Ovary (tissue), 10 donors: Measurements from ENCODE around the gene OR2A2. TPM values are rescaled to one million over a fixed set of nuclear protein-coding genes. Genes with fewer than 3 reads are reported as not detected.

Experiments
- DNase-seq, 5 donors: peaks; one replicate each; pipeline ENCODE4 v3.0.0-alpha.2; 2019 to 2020
- H3K27ac ChIP-seq, 2 donors: fragments of 200-600 bp; one replicate each; pipeline versions ENCODE4 v1.5.1 to v1.8.0; 2019 to 2022
- H3K27me3 ChIP-seq: fragments of 200-600 bp; one replicate; pipeline ENCODE4 v1.8.0; 2022
- H3K36me3 ChIP-seq: fragments of 200-600 bp; sonication (generic); one replicate; pipeline ENCODE4 v1.5.1; 2019
- H3K4me1 ChIP-seq: one replicate; pipeline ENCODE4 v1.8.1; 2013; ENCODE audit warnings: mild to moderate bottlenecking, moderate library complexity; ENCODE audit not compliant: insufficient read depth
- H3K4me3 ChIP-seq: fragments of 200-600 bp; sonication (generic); one replicate; pipeline ENCODE4 v1.5.1; 2017
- H3K9me3 ChIP-seq, 2 donors: fragments of 200-600 bp in 1 of 2; sonication (generic) in 1 of 2; one replicate each; pipeline versions ENCODE4 v1.5.1 to v1.8.1; 2013 to 2019; ENCODE audit warnings: mild to moderate bottlenecking in 1 of 2, moderate library complexity in 1 of 2
- EP300 ChIP-seq: sonication (generic); formaldehyde crosslinking; IDR thresholded peaks from one replicate; pipeline ENCODE4 v1.6.1; 2017; ENCODE audit warnings: antibody characterized with exemption
- POLR2A ChIP-seq: fragments of 450-650 bp; IDR thresholded peaks from one replicate; pipeline ENCODE4 v1.6.1; 2017; ENCODE audit warnings: antibody characterized with exemption, mild to moderate bottlenecking, moderate library complexity
- WGBS, 3 donors: extraction: QIAGEN DNeasy Blood & Tissue Kit in 1 of 3; methylation state at CpG; one replicate each; pipeline versions ENCODE4 v1.1.5 to v1.1.7; 2013 to 2017; 5-methylcytosine and 5-hydroxymethylcytosine counted together
- intact Hi-C, 4 donors: fragments of 100-400 bp; cut with DNase I; formaldehyde crosslinking; loops; one replicate each; pipeline versions ENCODE4 v1.11.0 to v1.15.1; 2022 to 2023
- long read RNA-seq, 3 donors: library from polyadenylated mRNA in 2 of 3; unstranded in 2 of 3; transcript quantifications; one replicate each; pipeline ENCODE4 v2.0.0 and lab custom pipeline, GENCODE V29; 2021 to 2026
- polyA plus RNA-seq, 2 donors: library from polyadenylated mRNA; stranded (reverse); fragments of 200-250 nt in 1 of 2; fragments of 350-450 nt in 1 of 2; fragmentation: Illumina TruSeq in 1 of 2; extraction: RNeasy Lipid Tissue Mini Kit (QIAGEN cat#74804) in 1 of 2; gene quantifications; one replicate each; pipeline ENCODE4 v1.2.3, GENCODE V29; 2013 to 2014
- total RNA-seq, 7 donors: library from RNA; depleted of rRNA in 2 of 7; stranded (reverse); fragments of >200 nt in 2 of 7; fragmentation: NEBNext Ultra II Directional in 3 of 7; extraction: Animal tissue kit (Norgen Biotek cat#: 25700) in 3 of 7; gene quantifications; one replicate each; pipeline versions ENCODE4 v1.1.0 to v1.2.4, GENCODE V29; 2016 to 2023
- TF ChIP-seq, protein P1 (sequence below), 3 donors: fragments of 450-650 bp in 2 of 3; fragments of 200-600 bp in 1 of 3; IDR thresholded peaks; one replicate each; pipeline versions ENCODE4 v1.5.1 to v1.8.0; 2016 to 2022; ENCODE audit warnings: antibody characterized with exemption in 3 of 3, mild to moderate bottlenecking in 1 of 3
- donor health status: DM: no; HTN: no; CAD: no; lungs with moderate emphysema.
- donor health status: DM: no; HTN: no; CAD: no.
- donor health status: Bipolar disorder and iron deficiency.
- donor health status: DM: yes; HTN: yes; CAD: no.
- donor health status: DM: no; HTN: no; CAD: no.
- donor health status: DM: yes; HTN: yes; CAD: no.

OR2A2 gene
- not detected for total RNA-seq
- polyA plus RNA-seq = not detected
- long read RNA-seq, donor 1 = 0 reads
- long read RNA-seq, donor 2 = 0 reads
- long read RNA-seq, donor 3 = 0 reads

DNA sequence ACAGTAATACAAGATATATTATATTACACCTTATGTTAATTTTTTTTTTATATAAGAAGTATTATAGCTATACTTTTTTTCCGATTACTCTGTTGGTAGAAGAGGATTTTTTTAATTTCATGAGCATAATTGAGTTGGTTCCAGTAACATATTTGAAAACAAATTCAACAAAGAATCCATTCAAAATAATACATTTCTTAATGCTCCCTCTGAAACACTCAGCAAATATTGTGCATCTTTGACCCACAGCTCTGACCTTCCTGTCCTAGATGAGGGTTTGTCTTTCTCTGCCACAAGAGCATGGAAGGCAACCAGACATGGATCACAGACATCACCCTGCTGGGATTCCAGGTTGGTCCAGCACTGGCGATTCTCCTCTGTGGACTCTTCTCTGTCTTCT, at the start of gene OR2A2:
Gene OR2A2 (plus strand): TSS at position 301 of the 400 bp plus-strand sequence. CDS start 0 bp downstream, at position 301.
- DNase-seq = no peak
- Histone ChIP-seq H3K36me3 (no peaks in the 10 kb centered on the region), H3K4me3 (no peak within 1 kb of the TSS), H3K27me3 (no peaks in the 10 kb centered on the region), H3K9me3 (no peaks in the 10 kb centered on the region), H3K27ac (no peak within 1 kb of the TSS), H3K4me1 (no peaks in the 10 kb centered on the region)
- TF ChIP-seq, protein P1, sequence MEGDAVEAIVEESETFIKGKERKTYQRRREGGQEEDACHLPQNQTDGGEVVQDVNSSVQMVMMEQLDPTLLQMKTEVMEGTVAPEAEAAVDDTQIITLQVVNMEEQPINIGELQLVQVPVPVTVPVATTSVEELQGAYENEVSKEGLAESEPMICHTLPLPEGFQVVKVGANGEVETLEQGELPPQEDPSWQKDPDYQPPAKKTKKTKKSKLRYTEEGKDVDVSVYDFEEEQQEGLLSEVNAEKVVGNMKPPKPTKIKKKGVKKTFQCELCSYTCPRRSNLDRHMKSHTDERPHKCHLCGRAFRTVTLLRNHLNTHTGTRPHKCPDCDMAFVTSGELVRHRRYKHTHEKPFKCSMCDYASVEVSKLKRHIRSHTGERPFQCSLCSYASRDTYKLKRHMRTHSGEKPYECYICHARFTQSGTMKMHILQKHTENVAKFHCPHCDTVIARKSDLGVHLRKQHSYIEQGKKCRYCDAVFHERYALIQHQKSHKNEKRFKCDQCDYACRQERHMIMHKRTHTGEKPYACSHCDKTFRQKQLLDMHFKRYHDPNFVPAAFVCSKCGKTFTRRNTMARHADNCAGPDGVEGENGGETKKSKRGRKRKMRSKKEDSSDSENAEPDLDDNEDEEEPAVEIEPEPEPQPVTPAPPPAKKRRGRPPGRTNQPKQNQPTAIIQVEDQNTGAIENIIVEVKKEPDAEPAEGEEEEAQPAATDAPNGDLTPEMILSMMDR (IDR thresholded peaks at IDR 0.05) = no peak
- no peak for TF ChIP-seq EP300
- TF ChIP-seq POLR2A = no peak
- intact Hi-C loops = no loop called here
- WGBS, 3 donors = 91 to 96% (median 92%) methylated on average over 2 of the region's 2 CpGs

DNA sequence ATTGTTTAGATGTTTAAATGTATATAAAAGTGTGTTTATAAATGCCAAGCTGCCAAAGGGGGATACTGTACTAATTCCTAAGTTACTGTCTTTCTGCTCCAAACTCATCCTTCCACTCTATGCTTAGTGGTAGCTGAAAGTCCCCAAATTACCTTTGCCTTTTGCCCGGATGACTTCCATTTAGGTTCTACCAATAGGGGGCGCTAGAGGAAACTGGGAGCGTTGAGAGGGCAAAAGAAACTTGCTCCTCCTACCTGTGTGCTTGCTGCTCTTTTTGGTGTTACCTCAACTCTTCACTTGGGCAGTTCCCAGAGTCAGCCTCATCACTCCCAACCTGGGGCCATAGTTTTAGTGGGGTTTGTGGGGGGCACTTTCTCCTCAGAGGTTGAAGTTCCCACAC, 45.7 kb upstream of the OR2A2 start:
- H3K4me1 ChIP-seq = no peaks in the 10 kb centered on the region
- intact Hi-C loops = no loop called here
- H3K4me3 ChIP-seq = no peak overlapping the region
- 39 to 53% (median 45%) methylated on average over 3 of the region's 3 CpGs for WGBS, 3 donors
- no peak for DNase-seq
- no peaks in the 10 kb centered on the region for H3K36me3 ChIP-seq
- H3K27me3 ChIP-seq = no peaks in the 10 kb centered on the region
- no peak for TF ChIP-seq EP300
- TF ChIP-seq, protein P1 (IDR thresholded peaks at IDR 0.05) = no peak
- no peak for TF ChIP-seq POLR2A
- H3K27ac ChIP-seq = no peak overlapping the region
- H3K9me3 ChIP-seq = no peaks in the 10 kb centered on the region

DNA sequence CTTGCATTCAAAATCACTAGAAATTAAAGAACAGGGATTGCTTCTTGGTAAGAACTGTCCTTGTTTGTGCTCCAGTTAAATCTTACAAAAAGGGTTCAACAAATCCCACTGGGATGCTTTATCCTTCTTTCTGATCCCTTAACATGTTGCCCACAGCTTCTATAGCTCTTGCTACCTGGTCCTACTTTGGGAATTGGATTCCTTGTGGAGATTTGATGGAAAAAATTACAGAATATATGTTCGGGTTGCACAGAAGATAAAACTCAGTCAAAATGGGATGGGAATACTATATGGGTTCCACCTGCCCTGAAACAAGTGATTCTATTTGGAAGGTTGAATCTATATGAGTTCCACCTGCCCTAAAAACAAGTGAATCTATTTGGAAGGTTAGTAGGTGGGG, 39.9 kb upstream of the OR2A2 start, which contains the start of gene OR2A25:
Gene OR2A25 (plus strand): TSS at position 301 of the 400 bp plus-strand sequence. CDS start 4,409 bp downstream, outside the sequence.
- Histone ChIP-seq H3K27ac (no peak within 1 kb of the TSS), H3K4me3 (no peak within 1 kb of the TSS), H3K4me1 (no peaks in the 10 kb centered on the region), H3K36me3 (no peaks in the 10 kb centered on the region), H3K27me3 (peaks cover 3% of the 10 kb centered on the region), H3K9me3 (no peaks in the 10 kb centered on the region)
- intact Hi-C loops = no loop called here
- DNase-seq = no peak
- TF ChIP-seq, protein P1 (IDR thresholded peaks at IDR 0.05) = no peak
- TF ChIP-seq POLR2A = no peak
- no peak for TF ChIP-seq EP300
- 72 to 87% (median 79%) methylated on average over 1 of the region's 1 CpG for WGBS, 3 donors

- no peak for DNase-seq
- intact Hi-C loops = no loop called here
- H3K9me3 ChIP-seq = no peaks in the 10 kb centered on the region
- H3K36me3 ChIP-seq = no peaks in the 10 kb centered on the region
- no peaks in the 10 kb centered on the region for H3K4me1 ChIP-seq
- TF ChIP-seq, protein P1 (IDR thresholded peaks at IDR 0.05) = no peak
- no peak for TF ChIP-seq EP300
- no peak for TF ChIP-seq POLR2A
- no peak overlapping the region for H3K4me3 ChIP-seq
- 39 to 51% (median 42%) methylated on average over 2 of the region's 2 CpGs for WGBS, 3 donors
- H3K27ac ChIP-seq = no peak overlapping the region
- H3K27me3 ChIP-seq = peaks cover 3% of the 10 kb centered on the region
Measured at GRCh38 chr7:144069953-144070352, 39.4 kb upstream of the OR2A2 start.
